22Rv1 (cell line): Measurements from ENCODE around the gene FGF11.

Experiments used
- CTCF ChIP-seq: fragments of 450-650 bp; IDR thresholded peaks from 2 replicates; pipeline ENCODE4 v1.5.1; 2017; ENCODE audit warnings: mild to moderate bottlenecking
- ZFX ChIP-seq: fragments of 450-650 bp; IDR thresholded peaks from 2 replicates; pipeline ENCODE4 v1.6.1; 2017; ENCODE audit warnings: antibody characterized with exemption, borderline replicate concordance

DNA sequence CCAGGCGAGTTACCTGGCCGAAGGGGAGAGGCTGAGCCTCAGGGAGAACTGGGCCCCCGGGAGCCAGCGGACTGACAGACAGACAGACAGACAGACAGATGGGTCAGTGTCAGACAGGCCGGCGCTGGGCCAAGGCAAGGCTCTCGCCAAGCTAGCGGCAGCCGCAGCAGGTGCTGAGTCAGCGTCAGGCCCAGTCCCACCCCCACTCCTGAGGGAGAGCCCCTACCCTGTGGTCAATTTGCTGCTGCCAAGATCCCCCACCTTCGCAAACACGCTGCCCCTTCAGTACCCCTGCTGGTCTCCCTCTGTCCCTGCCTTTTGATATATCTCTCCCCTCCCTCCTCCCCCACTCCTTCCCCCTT is 1.5 kb downstream of the FGF11 start:
- TF ChIP-seq CTCF = no peak
- no peak for TF ChIP-seq ZFX
